ENCODE data around the gene TMEM151A. TPM values are rescaled to one million over a fixed set of nuclear protein-coding genes. Genes with fewer than 3 reads are reported as not detected.
A peak's percentile ranks its signal among the peaks of the same experiment; 100 is the strongest.

The TMEM151A gene
- total RNA-seq, 1 donor from 2014 or later = not detected

- H3K36me3 ChIP-seq = no peaks in the 10 kb centered on the region
- peak overlapping the region; percentile 88 for H3K27ac ChIP-seq
- ATAC-seq = no peak
- peaks cover 5% of the 10 kb centered on the region for H3K27me3 ChIP-seq (ENCODE audit: low read depth)
- no peaks in the 10 kb centered on the region for H3K9me3 ChIP-seq
- intact Hi-C loops (cut with DNase I) = no loop called here
- no peak for TF ChIP-seq CTCF (IDR thresholded peaks at IDR 0.05)
- DNase-seq = peak; percentile 55
- peaks cover 37% of the 10 kb centered on the region for H3K4me1 ChIP-seq
- peak overlapping the region; percentile 59 for H3K4me3 ChIP-seq
Measured at GRCh38 chr11:66313321-66314185, 21.9 kb downstream of the TMEM151A start.

- peak overlapping the region; percentile 59 for H3K4me3 ChIP-seq
- intact Hi-C loops (cut with DNase I) = no loop called here
- no peaks in the 10 kb centered on the region for H3K9me3 ChIP-seq
- H3K27ac ChIP-seq = peak overlapping the region; percentile 88
- no peak for DNase-seq
- H3K27me3 ChIP-seq (ENCODE audit: low read depth) = peaks cover 5% of the 10 kb centered on the region
- peaks cover 43% of the 10 kb centered on the region for H3K4me1 ChIP-seq
- ATAC-seq = no peak
- TF ChIP-seq CTCF (IDR thresholded peaks at IDR 0.05) = no peak
- no peaks in the 10 kb centered on the region for H3K36me3 ChIP-seq
Measured at GRCh38 chr11:66314186-66314501, 22.4 kb downstream of the TMEM151A start.

GRCh38 chr11:66314561-66315497, 23.1 kb downstream of the TMEM151A start:
- ATAC-seq = no peak
- H3K27ac ChIP-seq = peak overlapping the region; percentile 88
- intact Hi-C loops (cut with DNase I) = no loop called here

GRCh38 chr11:66315498-66315885, 23.8 kb downstream of the TMEM151A start:
- no peak for DNase-seq
- H3K4me3 ChIP-seq = peak overlapping the region; percentile 59
- intact Hi-C loops (cut with DNase I) = no loop called here
- peak overlapping the region; percentile 65 for H3K27ac ChIP-seq
- no peaks in the 10 kb centered on the region for H3K36me3 ChIP-seq
- peaks cover 5% of the 10 kb centered on the region for H3K27me3 ChIP-seq (ENCODE audit: low read depth)
- no peaks in the 10 kb centered on the region for H3K9me3 ChIP-seq
- TF ChIP-seq CTCF (IDR thresholded peaks at IDR 0.05) = no peak
- H3K4me1 ChIP-seq = peaks cover 44% of the 10 kb centered on the region
- ATAC-seq = no peak

More at GRCh38 chr11:66314561-66315497, 23.1 kb downstream of the TMEM151A start:
- Histone ChIP-seq H3K9me3 (no peaks in the 10 kb centered on the region), H3K27me3 (ENCODE audit: low read depth) (peaks cover 5% of the 10 kb centered on the region), H3K4me1 (peaks cover 44% of the 10 kb centered on the region), H3K36me3 (no peaks in the 10 kb centered on the region), H3K4me3 (peak overlapping the region; percentile 59)
- no peak for DNase-seq
- no peak for TF ChIP-seq CTCF (IDR thresholded peaks at IDR 0.05)

GRCh38 chr11:66315921-66316811, 24.5 kb downstream of the TMEM151A start:
- Histone ChIP-seq H3K27ac (peak overlapping the region; percentile 65), H3K27me3 (ENCODE audit: low read depth) (peaks cover 5% of the 10 kb centered on the region), H3K9me3 (no peaks in the 10 kb centered on the region), H3K4me1 (peaks cover 44% of the 10 kb centered on the region), H3K36me3 (no peaks in the 10 kb centered on the region), H3K4me3 (peak overlapping the region; percentile 59)
- no peak for DNase-seq
- ATAC-seq = no peak
- TF ChIP-seq CTCF (IDR thresholded peaks at IDR 0.05) = no peak
- intact Hi-C loops (cut with DNase I) = no loop called here

Data from lower lobe of right lung (tissue), 2 donors.